Measurements from ENCODE around the gene MAST4. TPM values are rescaled to one million over a fixed set of nuclear protein-coding genes. Genes with fewer than 3 reads are reported as not detected.

The MAST4 gene
- total RNA-seq, 1 donor, result 23.2 TPM

- DNase-seq (ENCODE audit: low read depth), result peak; percentile 56
- no peak overlapping the region for H3K4me3 ChIP-seq (ENCODE audit: low read depth, low read length)
- no peak for TF ChIP-seq CTCF (IDR thresholded peaks at IDR 0.05; ENCODE audit: insufficient read depth, low read length)
These were observed 436.9 kb downstream of the MAST4 start for GRCh38 chr5:67032921-67033664.

- TF ChIP-seq CTCF (IDR thresholded peaks at IDR 0.05; ENCODE audit: insufficient read depth, low read length), result no peak
- no peak overlapping the region for H3K4me3 ChIP-seq (ENCODE audit: low read depth, low read length)
- no peak for DNase-seq (ENCODE audit: low read depth)
These were observed 437.9 kb downstream of the MAST4 start for GRCh38 chr5:67033880-67034651.

GRCh38 chr5:67035098-67035740 is 439.0 kb downstream of the MAST4 start:
- no peak overlapping the region for H3K4me3 ChIP-seq (ENCODE audit: low read depth, low read length)
- no peak for DNase-seq (ENCODE audit: low read depth)
- TF ChIP-seq CTCF (IDR thresholded peaks at IDR 0.05; ENCODE audit: insufficient read depth, low read length), result no peak

- DNase-seq (ENCODE audit: low read depth), result no peak
These were observed 441.0 kb downstream of the MAST4 start for GRCh38 chr5:67037171-67037570.

GRCh38 chr5:67038817-67039603 is 442.8 kb downstream of the MAST4 start:
- DNase-seq (ENCODE audit: low read depth), result peak; percentile 71
- TF ChIP-seq CTCF (IDR thresholded peaks at IDR 0.05; ENCODE audit: insufficient read depth, low read length), result no peak
- no peak overlapping the region for H3K4me3 ChIP-seq (ENCODE audit: low read depth, low read length)

More at GRCh38 chr5:67037171-67037570, 441.0 kb downstream of the MAST4 start:
- no peak for TF ChIP-seq CTCF (IDR thresholded peaks at IDR 0.05; ENCODE audit: insufficient read depth, low read length)
- H3K4me3 ChIP-seq (ENCODE audit: low read depth, low read length), result no peak overlapping the region

Data from fibroblast of the aortic adventitia (primary cell).